DMS53 treated with DMSO at 0.1 percent for 48 hours (cell line): ENCODE measurements around the gene PUS1.
"Not testable (repeated sequence)": the region's sequence is repeated elsewhere in the genome, so short reads cannot be mapped to it uniquely, and the experiment has no call there.

Experiments
- DNase-seq: peaks from one replicate; lab custom pipeline; 2025; ENCODE audit not compliant: unreplicated experiment; lab: John Stamatoyannopoulos, UW

PUS1 gene

DNA sequence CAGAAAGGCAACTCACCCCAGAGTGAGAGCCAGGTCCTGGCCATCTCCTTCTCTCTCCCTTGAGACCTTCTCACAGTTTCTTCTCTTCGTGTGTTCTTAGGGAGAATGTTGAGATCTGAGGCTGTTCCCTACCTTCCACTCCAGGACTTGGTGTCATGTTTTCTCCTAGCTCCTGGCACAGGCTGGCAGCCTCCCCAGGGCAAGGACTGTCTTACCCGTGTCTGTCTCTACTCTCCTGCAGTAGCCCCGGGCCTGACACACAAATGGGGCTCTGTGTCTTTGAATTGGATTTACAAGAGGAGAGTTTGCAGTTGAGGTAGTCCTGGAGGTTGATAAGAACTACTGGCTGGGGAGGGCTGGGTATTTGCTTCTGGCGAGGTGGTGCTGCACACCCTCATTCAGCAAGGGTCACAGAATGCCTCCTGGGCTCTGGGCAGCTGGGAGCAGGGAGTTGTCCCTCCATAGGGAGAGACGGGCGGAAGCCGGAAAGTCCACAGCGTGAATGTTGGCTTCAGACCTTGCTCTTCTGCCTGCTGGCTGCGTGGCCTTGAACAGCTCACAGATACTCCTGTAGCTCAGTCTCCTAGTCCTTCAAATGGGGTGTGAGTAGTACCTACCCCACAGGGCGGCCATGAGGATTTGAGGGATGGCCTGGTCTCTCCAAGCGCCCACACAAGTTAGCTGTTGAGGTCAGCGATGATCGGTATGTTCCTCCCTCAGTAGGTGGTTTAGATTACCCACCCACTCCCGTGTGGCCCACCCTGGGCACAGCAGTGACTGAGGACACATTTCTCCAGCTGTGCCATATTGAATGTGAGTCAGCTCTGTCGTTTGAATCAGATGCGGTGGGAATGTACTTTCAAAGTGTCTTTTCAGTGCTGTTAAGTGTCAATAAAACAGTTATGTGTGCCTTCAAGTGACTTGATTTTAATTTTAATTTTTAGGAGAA is 30.8 kb downstream of the PUS1 start:
- DNase-seq = no peak

DNA sequence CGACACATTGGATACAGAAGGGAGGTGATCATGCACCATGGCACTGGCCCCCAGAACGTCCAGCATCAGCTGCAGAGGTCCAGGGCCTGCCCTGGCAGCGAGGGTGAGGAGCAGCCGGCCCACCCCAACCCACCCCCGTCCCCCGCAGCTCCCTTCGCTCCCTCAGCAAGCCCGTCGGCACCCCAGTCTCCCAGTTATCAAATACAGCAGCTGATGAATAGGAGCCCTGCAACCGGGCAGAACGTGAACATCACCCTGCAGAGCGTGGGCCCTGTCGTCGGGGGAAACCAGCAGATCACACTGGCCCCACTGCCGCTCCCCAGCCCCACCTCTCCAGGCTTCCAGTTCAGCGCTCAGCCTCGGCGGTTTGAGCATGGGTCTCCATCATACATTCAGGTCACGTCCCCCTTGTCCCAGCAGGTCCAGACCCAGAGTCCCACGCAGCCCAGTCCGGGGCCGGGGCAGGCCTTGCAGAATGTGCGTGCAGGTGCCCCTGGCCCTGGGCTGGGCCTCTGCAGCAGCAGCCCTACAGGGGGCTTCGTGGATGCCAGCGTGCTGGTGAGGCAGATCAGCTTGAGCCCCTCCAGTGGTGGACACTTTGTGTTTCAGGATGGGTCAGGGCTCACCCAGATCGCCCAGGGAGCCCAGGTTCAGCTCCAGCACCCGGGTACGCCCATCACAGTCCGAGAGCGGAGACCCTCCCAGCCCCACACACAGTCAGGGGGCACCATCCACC is 31.7 kb downstream of the PUS1 start:
- DNase-seq = not testable (repeated sequence)

GRCh38 chr12:131961328-131961727 is 32.3 kb downstream of the PUS1 start:
- DNase-seq = not testable (repeated sequence)

GRCh38 chr12:131962069-131962468 is 33.0 kb downstream of the PUS1 start:
- DNase-seq = no peak

- no peak for DNase-seq
Measured at GRCh38 chr12:131963381-131963780, 34.3 kb downstream of the PUS1 start.

- DNase-seq = no peak
Measured at GRCh38 chr12:131965073-131965472, 36.0 kb downstream of the PUS1 start.

- DNase-seq = no peak
Measured at GRCh38 chr12:131971226-131971625, 42.1 kb downstream of the PUS1 start.

DNA sequence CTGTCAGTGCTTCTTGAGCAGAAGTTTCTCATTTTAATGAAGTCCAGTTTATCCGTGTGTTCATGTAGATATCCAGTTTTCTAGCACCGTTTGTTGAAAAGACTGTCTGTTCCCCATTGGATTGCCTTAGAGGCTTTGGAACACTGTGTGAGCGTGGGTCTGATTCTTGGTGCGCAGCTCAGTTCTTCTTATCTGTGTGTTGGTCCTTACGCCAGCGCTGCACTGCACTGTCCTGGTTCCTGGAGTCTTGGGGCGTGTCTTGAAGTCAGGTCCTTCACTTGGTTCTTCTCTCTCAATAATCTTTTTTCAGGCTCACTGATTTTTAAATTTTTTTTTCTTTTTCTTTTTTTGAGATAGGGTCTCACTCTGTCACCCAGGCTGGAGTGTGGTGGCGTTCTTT is 46.2 kb downstream of the PUS1 start:
- no peak for DNase-seq

DNA sequence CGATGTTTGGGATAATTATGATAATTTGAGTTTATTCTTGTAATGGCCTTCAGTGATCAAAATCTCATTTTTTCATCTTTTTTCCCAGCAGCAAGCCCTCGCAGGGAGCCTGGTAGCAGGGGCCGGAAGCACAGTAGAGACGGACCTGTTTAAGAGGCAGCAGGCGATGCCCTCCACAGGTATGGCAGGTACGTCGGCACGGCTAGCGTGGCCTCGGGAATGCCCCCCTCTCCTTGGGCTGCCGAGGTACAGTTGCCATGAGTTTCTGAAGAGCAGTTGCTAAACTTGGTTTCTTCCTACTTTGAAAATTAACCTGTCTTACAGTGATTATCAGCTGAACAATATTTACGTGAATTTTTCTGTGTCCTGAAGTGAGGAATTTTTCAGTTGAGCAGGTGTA is 50.5 kb downstream of the PUS1 start:
- no peak for DNase-seq

DNA sequence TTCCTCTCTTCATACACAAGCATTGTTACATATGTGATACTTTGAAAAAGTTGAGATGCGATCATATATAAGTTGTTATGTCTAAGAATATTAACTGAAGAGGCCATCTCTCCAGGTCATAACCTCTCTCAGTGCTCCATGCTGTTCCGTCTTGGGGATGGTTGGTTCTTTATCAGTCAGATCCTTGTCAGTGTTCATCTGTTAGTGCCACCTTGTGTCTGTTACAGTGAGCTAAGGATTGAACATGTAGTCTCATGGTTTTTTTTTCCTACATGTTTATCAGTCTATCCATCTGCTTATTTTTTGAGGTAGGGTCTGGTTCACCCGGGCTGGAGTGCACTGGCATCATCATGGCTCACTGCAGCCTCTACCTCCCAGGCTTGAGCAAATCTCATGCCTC is 51.2 kb downstream of the PUS1 start:
- DNase-seq = no peak

DNA sequence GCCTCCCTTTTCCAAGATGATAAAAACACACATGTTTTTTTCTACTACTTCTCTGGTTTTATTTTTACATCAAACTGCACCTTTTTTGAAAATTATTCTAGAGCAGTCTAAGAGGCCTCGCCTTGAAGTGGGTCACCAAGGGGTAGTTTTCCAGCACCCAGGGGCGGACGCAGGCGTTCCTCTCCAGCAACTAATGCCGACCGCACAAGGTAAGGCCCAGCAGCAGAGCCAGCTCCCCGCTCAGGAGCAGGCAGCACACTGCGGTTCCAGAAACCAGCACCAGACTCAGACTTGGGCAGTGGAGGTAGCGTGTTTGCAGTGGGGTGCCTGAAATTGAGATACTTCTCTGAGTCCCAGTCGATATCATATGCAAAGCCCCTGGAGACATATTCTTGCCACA is 52.3 kb downstream of the PUS1 start:
- DNase-seq = no peak

- no peak for DNase-seq
Measured at GRCh38 chr12:131982041-131982440, 53.0 kb downstream of the PUS1 start.

- DNase-seq = no peak
Measured at GRCh38 chr12:131983026-131983425, 54.0 kb downstream of the PUS1 start.

- DNase-seq = no peak
Measured at GRCh38 chr12:131983554-131983953, 54.5 kb downstream of the PUS1 start.

DNA sequence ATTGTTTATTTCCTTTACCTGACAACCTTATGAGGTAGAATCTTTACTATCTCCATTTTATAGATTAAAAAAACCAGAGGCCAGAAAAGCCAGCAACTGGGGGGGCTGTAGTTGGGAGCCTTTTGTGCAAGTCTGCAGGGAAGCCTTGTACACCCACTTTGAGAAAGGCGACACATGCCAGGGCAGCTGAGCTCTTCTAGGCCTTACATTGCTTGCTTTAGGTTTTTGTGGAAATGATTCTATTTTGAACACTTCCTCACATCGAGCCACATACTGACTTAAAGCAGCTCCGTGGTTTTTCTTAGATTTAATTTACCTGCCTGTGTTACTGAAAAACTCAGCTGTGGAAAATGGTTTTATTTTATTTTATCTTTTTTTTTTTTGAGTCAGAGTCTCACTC is 55.3 kb downstream of the PUS1 start:
- no peak for DNase-seq

DNA sequence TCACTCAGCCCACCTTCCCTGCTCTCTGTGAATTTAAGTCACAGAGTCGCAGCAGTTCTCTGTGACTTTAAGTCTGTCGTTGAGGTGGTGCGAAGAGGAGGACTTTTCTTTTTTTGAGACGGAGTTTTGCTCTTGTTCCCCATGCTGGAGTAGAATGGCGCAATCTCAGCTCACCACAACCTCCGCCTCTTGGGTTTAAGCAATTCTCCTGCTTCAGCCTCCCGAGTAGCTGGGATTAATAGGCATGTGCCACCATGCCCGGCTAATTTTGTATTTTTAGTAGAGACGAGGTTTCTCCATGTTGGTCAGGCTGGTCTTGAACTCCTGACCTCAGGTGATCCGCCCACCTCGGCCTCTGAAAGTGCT is 56.4 kb downstream of the PUS1 start:
- DNase-seq = not testable (repeated sequence)

DNA sequence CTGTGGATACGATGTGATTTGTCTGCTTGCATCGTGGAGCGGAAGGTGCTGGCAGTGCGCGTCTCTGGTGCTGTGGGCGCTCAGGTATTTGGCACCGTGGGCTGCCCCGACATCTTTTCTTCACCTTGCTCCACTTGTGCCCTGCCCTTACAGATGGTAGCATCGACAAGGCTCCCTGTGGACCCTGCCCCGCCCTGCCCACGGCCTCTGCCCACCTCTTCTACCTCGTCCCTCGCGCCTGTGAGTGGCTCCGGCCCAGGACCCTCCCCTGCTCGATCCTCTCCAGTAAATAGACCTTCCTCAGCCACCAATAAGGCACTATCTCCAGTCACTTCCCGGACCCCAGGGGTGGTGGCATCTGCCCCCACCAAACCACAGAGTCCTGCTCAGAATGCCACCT is 57.3 kb downstream of the PUS1 start:
- DNase-seq = no peak

GRCh38 chr12:131986910-131987309 is 57.8 kb downstream of the PUS1 start:
- DNase-seq = no peak

GRCh38 chr12:131987552-131987951 is 58.5 kb downstream of the PUS1 start:
- DNase-seq = no peak

- DNase-seq = no peak
Measured at GRCh38 chr12:131988054-131988796, 59.1 kb downstream of the PUS1 start.

- no peak for DNase-seq
Measured at GRCh38 chr12:131989021-131989420, 59.9 kb downstream of the PUS1 start.
